CD4-positive, alpha-beta T cell treated with Interleukin-4 for 4 hours (primary cell): ENCODE data around the gene PLP2.

Source experiments
- DNase-seq: peaks from one replicate; pipeline ENCODE4 v3.0.0-alpha.2; 2020

Gene PLP2

GRCh38 chrX:49187526-49187925 is 15.8 kb downstream of the PLP2 start:
- DNase-seq: no peak

DNA sequence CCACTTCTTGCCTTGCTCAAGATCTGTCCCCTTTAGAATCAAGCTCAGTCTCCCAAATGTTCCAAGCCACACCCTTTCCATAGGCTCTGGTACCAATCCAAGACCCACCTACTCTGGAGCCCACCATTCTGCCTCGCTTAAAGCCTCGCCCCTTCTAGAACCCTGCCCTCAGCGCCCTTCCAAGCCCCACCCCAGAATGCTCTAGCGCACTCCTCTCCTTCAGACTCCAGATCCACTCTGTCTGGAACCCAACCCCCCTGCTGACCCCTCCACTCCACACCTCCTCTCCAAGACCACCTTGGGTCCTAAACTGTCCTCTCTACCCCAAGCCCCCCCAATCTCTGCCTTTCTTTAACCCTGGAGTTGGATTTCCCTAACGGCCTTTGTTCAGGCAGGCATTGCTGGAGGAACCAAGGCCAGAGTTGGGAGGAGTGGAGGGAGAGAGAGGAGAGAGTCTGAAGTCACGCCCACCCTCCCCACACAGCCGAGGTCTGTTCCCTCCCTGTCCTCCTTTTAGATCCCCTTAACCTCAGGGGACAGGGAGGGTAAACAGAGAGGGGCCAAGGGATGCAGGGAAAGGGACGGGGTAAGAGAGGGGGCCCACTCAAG is 16.9 kb downstream of the PLP2 start:
- no peak for DNase-seq

DNA sequence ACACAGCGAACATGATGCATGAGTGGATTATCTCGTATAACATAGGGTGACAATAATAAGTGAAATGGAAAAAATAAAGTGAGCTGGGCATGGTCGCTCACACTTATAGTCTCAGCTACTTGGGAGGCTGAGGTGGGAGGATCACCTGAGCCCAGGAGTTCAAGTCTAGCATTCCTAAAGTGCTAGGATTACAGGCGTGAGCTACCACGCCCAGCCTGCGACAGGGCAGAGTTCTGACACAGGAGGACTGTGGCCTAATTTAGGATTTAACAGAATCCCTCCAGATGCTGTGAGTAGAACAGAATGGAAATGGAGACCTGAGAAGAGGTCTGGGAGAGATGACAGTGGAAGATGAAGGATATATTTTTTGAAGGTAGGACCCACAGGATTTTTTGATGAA is 17.9 kb downstream of the PLP2 start:
- no peak for DNase-seq

DNA sequence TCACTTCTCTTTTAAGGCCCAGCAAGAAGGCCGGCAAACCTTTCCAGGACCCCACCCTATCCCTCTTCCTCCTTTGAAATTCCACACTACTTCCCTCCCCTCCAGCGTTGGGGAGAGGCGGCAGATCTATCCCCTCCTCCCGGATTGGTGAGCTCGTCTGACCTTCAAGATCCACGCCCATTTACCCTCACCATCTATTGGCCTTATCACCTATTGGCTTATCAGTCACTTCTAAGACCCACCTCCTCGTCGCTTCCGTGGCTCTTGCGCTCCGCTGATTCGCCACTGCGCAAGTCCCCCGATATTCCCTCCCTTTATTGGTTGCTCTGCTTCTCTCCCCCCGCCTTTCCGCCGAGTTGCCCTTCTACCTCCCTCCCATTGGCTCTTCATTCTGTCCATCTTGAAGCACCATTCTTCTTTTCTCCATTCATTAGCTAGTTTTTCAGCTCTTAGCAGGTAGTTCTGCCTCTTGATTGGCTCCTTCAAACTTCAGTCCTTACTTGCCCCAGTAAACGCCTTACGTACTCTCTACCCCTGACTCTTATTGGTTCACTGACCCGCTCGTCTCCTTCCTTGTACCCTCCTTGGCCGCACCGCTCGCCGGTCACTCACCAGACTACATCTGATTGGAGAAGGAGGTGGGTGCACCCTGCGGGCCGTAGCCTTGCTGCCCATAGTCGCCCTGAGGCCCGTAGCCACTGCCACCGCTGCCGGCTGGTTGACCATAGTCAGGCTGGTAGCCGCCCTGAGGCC is 19.3 kb downstream of the PLP2 start:
- DNase-seq: peak; percentile 97

- no peak for DNase-seq
Observed at GRCh38 chrX:49191574-49192011, 19.9 kb downstream of the PLP2 start.

DNA sequence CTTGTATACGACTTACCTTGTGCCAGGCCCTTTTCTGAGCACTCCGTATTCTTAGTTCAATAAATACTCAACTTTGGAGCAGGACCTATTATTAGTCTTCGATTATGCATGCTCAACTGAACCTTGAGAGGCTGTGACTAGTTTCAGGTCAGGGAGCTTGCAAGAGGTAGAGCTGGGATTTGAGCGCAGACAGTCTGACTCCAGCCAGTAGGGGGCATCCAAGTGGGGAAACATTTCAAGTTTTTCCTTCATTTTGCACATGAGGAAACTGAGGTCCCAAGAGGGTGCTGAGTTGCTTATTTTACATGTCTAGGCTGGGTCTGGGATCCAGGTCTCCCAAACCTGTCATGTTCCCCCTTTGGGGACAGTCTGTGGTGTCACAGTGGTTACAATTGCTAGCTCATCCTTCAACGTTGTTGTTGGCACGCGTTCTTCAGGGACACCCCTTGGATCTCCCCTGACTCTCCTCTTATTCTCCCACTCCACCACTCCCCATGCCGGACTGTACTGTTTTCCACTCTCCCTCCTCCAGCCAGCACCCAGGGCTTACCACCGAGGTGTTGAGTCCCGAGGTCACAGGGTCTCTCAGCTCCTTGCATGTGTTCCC is 21.1 kb downstream of the PLP2 start:
- peak; percentile 35 for DNase-seq

GRCh38 chrX:49193542-49193964 is 21.9 kb downstream of the PLP2 start:
- no peak for DNase-seq

GRCh38 chrX:49197543-49198087 is 25.9 kb downstream of the PLP2 start:
- no peak for DNase-seq

DNA sequence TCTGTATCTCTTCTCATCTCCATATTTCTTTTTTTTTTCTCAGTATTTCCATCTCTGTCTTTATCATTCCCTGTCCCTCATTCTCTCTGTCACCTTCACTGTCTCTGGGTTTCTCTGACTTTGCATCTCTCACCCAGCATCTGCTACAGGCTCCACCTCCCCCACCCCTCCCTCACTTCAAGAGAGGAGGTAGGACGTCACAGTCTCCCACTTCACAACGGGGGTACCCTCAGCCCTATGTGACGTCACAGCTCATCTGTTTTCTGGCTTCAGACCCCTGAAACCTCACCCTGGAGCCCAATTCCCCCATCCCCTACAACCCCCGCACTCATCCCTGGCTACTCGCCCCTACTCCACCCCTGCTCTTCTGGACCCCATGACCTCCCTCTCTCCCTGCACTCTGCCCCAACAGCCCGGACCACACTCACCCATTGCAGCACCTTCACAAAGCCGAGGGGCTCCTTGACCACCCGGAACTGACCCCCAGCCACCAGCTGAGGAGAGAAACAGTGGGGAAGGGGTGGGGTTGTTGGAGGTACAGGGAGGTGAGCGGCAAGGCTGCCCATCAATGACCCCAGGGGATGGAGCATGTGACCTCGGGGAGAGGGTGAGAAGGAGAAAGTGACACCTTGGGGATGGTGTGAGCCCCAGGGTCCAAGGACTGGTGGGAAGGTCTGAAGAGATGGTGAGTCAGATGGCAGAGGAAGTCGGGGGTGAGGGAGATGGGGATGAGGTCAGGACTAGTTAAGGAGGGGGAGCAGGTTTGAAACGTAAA is 27.0 kb downstream of the PLP2 start:
- DNase-seq: no peak

- no peak for DNase-seq
Observed at GRCh38 chrX:49199315-49199595, 27.6 kb downstream of the PLP2 start.

DNA sequence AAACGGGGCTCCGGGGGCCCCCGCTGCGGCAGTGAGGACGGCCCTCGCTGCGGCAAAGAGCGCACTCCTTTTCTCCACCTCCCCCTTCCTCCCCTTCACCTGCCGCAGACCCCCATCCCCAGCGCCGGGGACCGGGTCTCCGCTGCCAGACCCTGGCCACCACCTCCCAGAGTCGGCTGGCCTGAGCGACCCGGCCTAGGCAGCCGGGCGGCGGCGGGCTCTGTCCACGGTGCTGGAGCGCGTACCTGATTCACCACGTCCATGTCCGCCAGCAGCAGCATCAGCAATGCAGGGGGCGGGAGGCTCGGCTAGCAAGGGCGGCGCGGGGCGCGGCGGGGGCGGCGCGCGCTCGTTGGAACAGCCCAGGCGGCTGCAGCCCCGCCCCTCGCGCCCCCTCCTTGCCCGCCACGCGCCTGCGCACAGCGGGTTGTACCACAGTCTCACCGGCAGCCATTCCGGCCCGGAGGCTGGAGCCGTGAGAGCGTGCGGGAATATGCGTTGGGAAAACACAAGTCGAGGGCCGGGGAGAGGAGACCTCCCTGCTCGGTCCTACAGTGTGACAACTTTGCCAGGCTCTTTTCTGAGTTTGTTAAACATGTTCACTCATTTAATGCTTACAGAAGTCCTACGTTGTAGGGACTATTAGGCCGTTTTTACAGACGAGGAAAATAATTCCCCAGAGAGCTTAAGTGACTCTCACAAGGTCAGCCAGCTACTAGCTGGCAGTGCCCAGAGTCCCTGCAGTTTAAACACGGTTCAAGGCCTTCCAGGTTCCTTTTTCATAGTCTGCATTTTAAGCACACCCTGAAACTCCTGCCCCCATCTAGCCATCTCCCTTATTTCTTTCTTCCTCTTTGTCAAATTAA is 28.4 kb downstream of the PLP2 start, which contains the start of gene SYP:
Gene SYP (minus strand): TSS at position 288 of the 866 bp plus-strand sequence. CDS start 7 bp downstream, at position 281.
- DNase-seq: peak; percentile 88

DNA sequence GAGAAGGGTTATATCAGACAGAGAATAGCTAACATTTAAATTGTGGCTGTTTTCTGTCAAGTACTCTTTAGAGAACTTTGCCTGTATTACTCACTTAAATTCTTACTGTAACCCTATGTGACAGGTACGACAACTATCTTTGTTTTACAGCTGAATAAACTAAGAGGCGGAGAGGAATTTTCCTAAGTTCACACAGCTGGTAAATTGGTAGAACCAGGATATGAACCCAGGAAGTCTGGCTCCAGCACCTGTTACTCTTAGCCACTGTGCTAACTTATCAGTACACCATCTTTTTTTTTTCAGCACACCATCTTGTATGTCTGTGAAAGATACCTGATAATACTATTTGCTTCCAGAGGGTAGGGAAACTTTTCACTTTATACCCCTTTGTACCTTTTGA is 30.3 kb downstream of the PLP2 start:
- no peak for DNase-seq

DNA sequence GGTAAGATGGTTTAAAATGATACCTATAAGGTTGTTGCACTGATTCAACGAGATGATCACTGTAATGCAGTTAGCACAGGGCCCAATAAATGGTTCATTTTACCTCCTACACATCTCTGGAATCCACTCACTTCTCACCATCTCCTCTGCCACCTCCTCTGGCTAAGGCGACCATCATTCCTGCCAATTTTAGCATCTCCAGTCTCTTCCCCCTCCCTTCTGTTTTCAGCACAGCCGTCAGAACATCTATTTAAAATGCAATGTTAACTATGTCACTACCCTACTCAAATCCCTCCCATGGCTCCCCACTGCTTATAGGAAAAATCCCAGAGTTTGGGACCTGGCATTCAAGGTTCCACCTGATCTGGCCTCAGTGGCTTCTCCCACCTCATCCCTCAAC is 31.8 kb downstream of the PLP2 start:
- no peak for DNase-seq

- no peak for DNase-seq
Observed at GRCh38 chrX:49204017-49204416, 32.3 kb downstream of the PLP2 start.

- DNase-seq: no peak
Observed at GRCh38 chrX:49204709-49205108, 33.0 kb downstream of the PLP2 start.

DNA sequence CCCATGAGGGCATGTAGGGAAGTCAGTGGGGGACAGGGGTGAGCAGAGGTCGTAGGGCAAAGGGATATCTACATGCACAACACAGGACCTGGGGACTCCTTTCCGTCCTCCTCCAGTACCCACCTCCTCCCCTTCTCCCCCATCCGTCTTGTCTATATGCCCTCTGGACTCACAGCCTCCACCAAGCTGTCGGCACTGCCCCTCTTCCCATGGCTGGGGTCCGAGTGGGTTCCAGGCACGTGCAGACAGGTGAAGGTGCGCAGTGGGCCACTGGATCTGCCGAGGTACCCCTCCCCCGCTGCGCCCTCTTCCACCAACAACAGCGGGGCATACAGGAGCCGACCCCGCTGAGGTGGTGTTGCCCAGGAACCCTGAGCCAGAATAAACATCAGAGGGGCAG is 33.7 kb downstream of the PLP2 start:
- DNase-seq: no peak

- DNase-seq: no peak
Observed at GRCh38 chrX:49206543-49206942, 34.8 kb downstream of the PLP2 start.

- no peak for DNase-seq
Observed at GRCh38 chrX:49208399-49208798, 36.7 kb downstream of the PLP2 start.

DNA sequence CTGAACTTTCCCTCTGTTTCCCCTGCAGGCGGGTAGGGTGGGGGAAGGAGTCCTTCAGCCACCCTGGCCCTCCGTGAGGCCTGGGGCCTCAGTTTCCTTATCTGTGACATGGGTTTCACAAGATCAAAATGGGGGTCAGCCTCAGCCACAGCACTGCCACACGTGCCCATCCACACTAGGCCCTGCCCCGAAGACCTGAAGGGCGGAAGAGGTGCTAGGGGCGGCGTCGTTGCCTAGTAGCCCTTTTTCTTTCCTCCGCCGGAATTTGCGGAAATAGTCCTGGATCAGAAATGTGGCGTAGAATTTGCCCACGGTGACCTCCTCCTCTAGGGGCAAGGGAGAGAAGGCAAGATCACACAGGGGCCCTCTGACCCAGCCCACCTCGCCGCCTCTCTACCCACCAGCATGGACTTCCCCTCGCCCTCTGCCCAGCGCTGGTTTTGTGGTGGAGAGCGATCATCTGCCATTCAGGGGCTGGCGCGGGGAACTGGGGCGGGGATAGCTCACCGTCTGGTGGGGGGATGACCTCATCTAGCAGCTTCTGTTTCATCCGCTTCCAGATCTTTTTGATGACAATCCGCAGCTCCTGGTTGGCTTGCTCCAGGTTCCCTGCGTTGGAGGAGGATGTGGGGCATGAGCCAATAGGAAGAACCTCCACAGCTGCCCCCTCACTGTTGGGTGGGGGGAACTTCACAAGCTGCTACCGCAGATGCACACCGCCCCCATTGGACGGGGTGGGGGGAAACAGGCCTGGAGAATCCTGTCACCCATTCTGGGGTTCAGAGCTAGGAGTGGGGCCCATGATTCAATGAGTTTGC is 37.9 kb downstream of the PLP2 start:
- DNase-seq: no peak

GRCh38 chrX:49210406-49210805 is 38.7 kb downstream of the PLP2 start:
- no peak for DNase-seq

- no peak for DNase-seq
Observed at GRCh38 chrX:49211074-49211473, 39.4 kb downstream of the PLP2 start.
